ENCODE measurements around the gene NKTR.
"Not testable (repeated sequence)": the region's sequence is repeated elsewhere in the genome, so short reads cannot be mapped to it uniquely, and the experiment has no call there.

NKTR gene

DNA sequence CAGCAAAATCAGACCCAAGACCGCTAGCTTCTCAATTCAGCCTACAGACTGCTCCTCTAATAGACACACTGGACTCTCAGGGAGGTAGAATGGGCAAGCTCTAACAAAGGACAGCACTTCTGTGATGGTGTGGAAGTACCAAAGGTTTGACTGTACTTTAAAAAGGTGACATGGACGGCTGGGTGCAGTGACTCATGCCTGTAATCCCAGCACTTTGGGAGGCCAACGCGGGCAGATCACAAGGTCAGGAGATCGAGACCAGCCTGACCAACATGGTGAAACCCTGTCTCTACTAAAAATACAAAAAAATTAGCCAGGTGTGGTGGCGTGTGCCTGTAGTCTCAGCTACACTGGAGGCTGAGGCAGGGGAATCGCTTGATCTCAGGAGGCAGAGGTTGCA is 3.4 kb upstream of the NKTR start:
- not testable (repeated sequence) for DNase-seq

GRCh38 chr3:42600958-42601675 is 631 bp downstream of the NKTR start:
- DNase-seq, result no peak

GRCh38 chr3:42601896-42602581 is 1.6 kb downstream of the NKTR start:
- no peak for DNase-seq

- no peak for DNase-seq
These were observed 2.5 kb downstream of the NKTR start for GRCh38 chr3:42602961-42603360.

DNA sequence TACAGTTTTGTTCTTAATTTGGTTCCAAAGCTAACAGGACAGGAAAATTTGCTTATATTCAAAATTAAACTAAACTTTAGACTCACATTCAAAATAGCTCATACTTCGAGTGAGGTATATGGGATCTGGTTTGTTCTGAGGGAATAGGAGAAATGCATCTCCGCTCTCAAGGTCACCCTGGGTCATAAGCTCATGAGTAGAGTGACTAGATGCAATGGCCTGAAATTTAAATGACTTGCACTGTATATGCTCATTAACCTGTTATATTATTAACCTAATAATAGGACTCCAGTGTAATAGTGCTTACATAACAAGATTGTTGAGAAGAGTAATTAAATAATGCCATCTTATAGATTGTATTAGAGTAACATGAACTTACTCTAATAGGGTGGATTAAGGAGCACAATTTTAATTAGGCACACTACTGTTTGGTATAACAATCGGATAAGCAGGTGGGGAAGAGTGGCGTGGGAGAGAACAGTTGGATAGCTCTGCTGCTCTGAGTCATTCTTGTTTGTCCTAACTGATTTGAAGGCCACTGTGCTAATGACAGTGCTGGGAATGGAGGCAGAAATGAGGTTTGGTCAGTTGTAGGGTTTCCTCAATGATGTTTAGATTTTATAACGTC is 5.2 kb downstream of the NKTR start:
- DNase-seq, result no peak

GRCh38 chr3:42608581-42608980 is 8.1 kb downstream of the NKTR start:
- DNase-seq, result no peak

DNA sequence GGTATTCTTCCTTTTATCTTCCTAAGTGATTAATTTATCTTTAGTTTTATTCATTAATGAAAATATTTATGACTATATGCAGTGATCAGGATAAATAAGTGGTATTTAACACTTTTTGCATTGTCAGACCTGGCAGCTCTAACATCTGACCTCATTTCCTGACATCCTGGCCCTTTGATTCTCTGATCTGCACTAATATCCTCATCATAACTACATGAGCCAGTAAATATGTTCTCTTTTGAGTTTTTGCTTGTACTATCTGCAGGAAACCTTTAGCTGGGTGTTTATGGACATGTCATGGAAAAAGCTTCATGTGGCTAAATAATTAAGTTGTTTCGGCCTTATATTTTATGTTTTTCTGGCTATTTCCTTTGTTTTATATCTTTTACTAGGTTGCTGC is 10.5 kb downstream of the NKTR start:
- no peak for DNase-seq

GRCh38 chr3:42612217-42612616 is 11.7 kb downstream of the NKTR start:
- no peak for DNase-seq

DNA sequence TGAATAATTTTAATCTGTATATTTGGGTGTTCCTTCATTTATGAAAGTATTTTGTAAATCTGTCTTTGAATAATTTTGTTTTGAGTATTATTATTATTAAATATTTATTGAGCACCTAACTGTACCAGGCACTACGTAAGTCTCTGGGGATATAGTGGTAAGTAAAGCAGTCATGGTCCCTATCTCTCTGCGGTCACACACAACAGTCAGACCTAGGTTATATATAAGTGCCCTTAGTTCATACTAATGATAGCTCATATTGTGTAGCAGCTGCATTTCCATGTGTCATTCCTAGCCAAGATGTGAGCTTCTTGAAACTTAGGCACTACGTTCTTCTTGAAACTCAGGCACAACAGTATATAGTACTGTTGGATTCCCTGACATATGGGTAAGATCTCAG is 12.4 kb downstream of the NKTR start:
- DNase-seq, result no peak

DNA sequence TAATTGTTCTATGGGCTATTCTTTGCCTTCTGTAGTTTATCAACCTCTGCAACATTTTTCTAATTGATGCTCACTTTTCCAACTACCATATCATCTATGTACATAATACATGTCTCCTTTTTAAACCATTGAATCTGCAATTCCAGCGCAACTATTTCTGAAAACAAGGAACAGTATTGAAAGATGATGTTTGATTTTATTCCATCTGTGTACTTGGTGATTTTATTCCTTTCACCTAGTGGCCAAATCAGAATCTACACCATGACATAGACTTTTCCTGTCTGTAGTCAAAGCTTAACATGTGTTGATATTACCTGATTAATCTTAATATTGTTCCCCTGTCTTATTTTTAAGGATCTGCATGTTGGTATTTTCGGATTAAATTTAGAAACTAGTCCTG is 13.0 kb downstream of the NKTR start:
- no peak for DNase-seq

- no peak for DNase-seq
These were observed 31.1 kb downstream of the NKTR start for GRCh38 chr3:42631620-42632019.

DNA sequence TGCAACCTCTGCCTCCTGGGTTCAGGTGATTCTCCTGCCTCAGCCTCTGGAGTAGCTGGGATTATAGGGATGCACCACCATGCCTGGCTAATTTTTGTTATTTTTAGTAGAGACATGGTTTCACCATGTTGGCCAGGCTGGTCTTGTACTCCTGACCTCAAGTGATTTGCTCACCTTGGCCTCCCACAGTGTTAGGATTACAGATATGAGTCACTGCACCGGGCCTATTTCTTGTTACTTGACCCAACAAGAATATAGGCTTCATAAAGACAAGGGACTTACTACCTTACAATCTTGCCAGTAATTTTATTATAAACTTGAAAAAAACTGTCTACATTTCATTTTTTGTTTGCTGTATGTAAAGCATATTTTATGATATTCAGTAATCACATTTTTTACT is 31.7 kb downstream of the NKTR start:
- no peak for DNase-seq

DNA sequence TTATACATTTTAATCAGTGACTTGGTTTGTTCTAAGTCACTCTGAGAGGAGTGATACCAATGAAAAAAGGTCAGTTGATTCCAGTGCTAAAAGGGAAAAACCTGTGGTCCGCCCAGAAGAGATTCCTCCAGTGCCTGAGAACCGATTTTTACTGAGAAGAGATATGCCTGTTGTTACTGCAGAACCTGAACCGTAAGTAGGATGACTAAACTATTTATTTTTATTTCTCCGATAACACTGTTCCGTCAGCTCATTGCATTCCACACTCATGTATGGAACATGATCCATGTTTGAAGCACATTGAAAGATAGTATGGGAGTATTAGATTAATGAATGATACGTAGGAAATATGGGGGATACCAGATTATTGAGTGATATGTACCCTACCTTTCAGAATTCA is 33.1 kb downstream of the NKTR start:
- DNase-seq, result no peak

DNA sequence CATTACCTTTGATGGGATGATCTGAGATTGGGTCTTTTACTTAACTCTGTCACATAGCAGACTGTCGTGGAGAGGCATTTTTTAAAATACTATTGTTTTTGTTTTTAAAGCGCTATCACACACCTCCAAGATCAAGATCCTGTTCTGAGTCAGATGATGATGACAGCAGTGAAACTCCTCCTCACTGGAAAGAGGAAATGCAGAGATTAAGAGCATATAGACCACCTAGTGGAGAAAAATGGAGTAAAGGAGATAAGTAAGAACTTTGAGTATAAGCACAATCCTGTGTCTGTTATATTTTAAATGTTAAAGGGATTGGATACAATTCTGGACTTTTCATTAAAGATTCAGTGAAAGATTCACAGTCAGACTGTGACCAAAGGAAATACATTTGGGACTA is 34.6 kb downstream of the NKTR start:
- DNase-seq, result no peak

GRCh38 chr3:42637001-42637400 is 36.5 kb downstream of the NKTR start:
- DNase-seq, result no peak

DNA sequence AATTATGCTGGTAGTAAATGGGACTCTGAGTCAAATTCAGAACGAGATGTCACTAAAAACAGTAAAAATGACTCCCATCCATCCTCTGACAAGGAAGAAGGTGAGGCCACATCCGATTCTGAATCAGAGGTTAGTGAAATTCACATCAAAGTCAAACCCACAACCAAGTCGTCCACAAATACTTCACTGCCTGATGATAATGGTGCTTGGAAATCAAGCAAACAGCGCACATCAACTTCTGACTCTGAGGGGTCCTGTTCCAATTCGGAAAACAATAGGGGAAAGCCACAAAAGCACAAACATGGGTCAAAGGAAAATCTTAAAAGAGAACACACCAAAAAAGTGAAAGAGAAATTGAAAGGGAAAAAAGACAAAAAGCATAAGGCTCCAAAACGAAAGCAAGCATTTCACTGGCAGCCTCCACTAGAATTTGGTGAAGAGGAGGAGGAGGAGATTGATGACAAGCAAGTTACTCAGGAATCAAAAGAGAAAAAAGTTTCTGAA is 37.9 kb downstream of the NKTR start:
- no peak for DNase-seq

DNA sequence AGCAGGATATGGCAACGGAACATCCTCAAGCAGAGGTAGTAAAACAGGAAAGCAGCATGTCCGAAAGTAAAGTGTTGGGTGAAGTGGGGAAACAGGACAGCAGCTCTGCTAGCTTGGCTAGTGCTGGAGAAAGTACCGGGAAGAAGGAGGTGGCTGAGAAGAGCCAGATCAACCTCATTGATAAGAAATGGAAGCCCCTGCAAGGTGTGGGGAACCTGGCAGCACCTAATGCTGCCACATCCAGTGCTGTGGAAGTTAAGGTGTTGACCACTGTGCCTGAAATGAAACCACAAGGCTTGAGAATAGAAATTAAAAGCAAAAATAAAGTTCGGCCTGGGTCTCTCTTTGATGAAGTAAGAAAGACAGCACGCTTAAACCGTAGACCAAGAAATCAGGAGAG is 38.7 kb downstream of the NKTR start:
- no peak for DNase-seq

- DNase-seq, result no peak
These were observed 39.6 kb downstream of the NKTR start for GRCh38 chr3:42640129-42640528.

DNA sequence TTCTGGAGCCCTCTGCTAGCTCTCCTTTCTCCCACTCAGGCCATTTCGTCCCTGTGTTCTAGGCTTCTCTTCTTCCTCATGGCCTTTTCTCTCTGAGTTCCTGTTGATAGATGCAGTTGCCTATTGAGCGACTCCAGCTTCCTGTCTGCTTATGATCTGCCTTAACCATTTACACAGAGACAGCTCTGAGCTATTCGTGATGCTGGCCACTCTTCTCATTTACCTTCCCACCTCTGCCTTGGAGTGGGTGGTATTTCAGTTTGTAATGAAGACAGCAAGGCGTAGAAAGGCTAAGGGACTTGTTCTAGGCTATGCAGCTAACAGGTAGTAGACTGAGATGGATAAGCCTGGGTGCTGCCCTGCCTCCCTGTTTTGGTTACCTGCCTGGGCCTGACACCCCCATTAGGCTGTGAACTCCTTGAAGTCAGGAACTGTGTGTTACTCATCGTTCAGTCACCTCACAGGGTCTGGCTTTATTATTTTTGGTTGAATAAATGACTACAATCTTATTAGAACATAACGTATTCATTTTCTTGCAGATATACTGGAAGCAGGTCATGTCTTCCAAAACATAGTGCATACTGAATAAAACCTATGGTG is 40.4 kb downstream of the NKTR start:
- no peak for DNase-seq

- DNase-seq, result no peak
These were observed 47.5 kb downstream of the NKTR start for GRCh38 chr3:42647821-42648459.

DNA sequence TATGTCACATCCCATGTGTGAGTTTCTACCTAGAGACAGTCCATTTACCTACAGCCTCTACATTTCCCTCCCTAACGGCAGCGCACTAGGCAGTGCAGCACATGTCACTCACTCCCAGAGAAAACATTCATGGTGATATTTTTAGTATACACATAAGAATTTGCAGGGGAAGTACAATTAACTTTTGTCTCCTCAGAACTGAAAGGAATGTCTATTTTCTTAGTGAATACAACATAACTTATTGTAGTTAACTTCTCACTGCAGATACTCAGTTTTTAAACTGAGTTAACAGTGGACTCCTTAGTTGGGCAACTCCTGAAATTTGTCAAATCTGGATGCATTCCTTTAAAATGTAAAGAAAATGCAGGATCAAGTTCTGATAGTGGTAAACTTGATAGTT is 48.5 kb downstream of the NKTR start:
- DNase-seq, result no peak

- no peak for DNase-seq
These were observed 49.3 kb downstream of the NKTR start for GRCh38 chr3:42649783-42650182.
